IMR-90 (cell line): Measurements from ENCODE around the gene RASGRP3. TPM values are rescaled to one million over a fixed set of nuclear protein-coding genes. Genes with fewer than 3 reads are reported as not detected.

Experiments
- ATAC-seq: fragments of 200-7000 bp; cut with Tn5 transposase; 2 replicates; pipeline ENCODE4 v1.9.1; 2020; ENCODE audit warnings: low read depth, mild to moderate bottlenecking, moderate library complexity
- BruUV-seq: library from RNA; stranded (reverse); fragments of 400-500 nt; replicated peaks from 2 replicates; lab custom pipeline; 2021; lab: Mats Ljungman, UMichigan
- CTCF ChIA-PET: fragments of 300-600 bp; formaldehyde crosslinking; extraction: SDS; loops from one replicate; lab custom pipeline; 2021; ENCODE audit warnings: antibody characterized with exemption; lab: Yijun Ruan, JAX
- POLR2A ChIA-PET: fragments of 300-600 bp; sonication (Branson Sonifier 250); formaldehyde crosslinking; loops from one replicate; lab custom pipeline; 2022; ENCODE audit warnings: antibody characterized with exemption; ENCODE audit not compliant: unreplicated experiment; lab: Charles Lee
- DNase-seq: peaks from one replicate; pipeline ENCODE4 v3.0.0; 2013
- H2AFZ ChIP-seq: replicated peaks from 2 replicates; pipeline ENCODE3; 2013; ENCODE audit warnings: low read length, mild to moderate bottlenecking; ENCODE audit not compliant: poor library complexity
- H2AK5ac ChIP-seq: 2 replicates; pipeline ENCODE4 v1.6.1; 2013; ENCODE audit warnings: low read depth, low read length, inconsistent platforms
- H2AK9ac ChIP-seq: replicated peaks from 2 replicates; pipeline ENCODE3; 2013; ENCODE audit warnings: mild to moderate bottlenecking, low read depth, low read length, moderate library complexity; ENCODE audit not compliant: poor library complexity
- H2BK120ac ChIP-seq: 2 replicates; pipeline ENCODE4 v1.6.1; 2013; ENCODE audit warnings: low read depth, low read length, inconsistent platforms
- H2BK15ac ChIP-seq: 3 replicates; pipeline ENCODE4 v1.6.1; 2013; ENCODE audit warnings: low read depth, low read length, inconsistent platforms
- H2BK20ac ChIP-seq: 2 replicates; pipeline ENCODE4 v1.6.1; 2013; ENCODE audit warnings: low read depth, mild to moderate bottlenecking, inconsistent platforms, low read length, moderate library complexity
- H2BK5ac ChIP-seq: 2 replicates; pipeline ENCODE4 v1.6.1; 2013; ENCODE audit warnings: mild to moderate bottlenecking, low read depth, low read length, inconsistent platforms; ENCODE audit not compliant: poor library complexity, severe bottlenecking
- H3K14ac ChIP-seq: replicated peaks from 2 replicates; pipeline ENCODE4 v1.6.1; 2013; ENCODE audit warnings: low read depth, low read length, inconsistent platforms
- H3K18ac ChIP-seq: 2 replicates; pipeline ENCODE4 v1.6.1; 2013; ENCODE audit warnings: low read depth, low read length, control low read depth
- H3K23ac ChIP-seq: 2 replicates; pipeline ENCODE4 v1.6.1; 2013; ENCODE audit warnings: low read depth, low read length, inconsistent platforms
- H3K27ac ChIP-seq: 2 replicates; pipeline ENCODE4 v1.5.1; 2013; ENCODE audit warnings: mild to moderate bottlenecking, control low read depth, low read length; ENCODE audit not compliant: insufficient read depth
- H3K27me3 ChIP-seq: 2 replicates; pipeline ENCODE4 v1.6.1; 2013; ENCODE audit warnings: low read length; ENCODE audit not compliant: control insufficient read depth, insufficient read depth
- H3K36me3 ChIP-seq: 2 replicates; pipeline ENCODE4 v1.6.1; 2013; ENCODE audit warnings: low read length, mixed read lengths; ENCODE audit not compliant: control insufficient read depth, insufficient read depth
- H3K4ac ChIP-seq: 2 replicates; pipeline ENCODE4 v1.6.1; 2013; ENCODE audit warnings: low read depth, low read length, inconsistent platforms
- H3K4me1 ChIP-seq: 2 replicates; pipeline ENCODE4 v1.6.1; 2013; ENCODE audit warnings: low read length, mixed read lengths; ENCODE audit not compliant: control insufficient read depth, insufficient read depth
- H3K4me2 ChIP-seq: 2 replicates; pipeline ENCODE4 v1.6.1; 2013; ENCODE audit warnings: low read depth, mild to moderate bottlenecking, control low read depth, low read length, moderate library complexity
- H3K4me3 ChIP-seq: 2 replicates; pipeline ENCODE4 v1.5.1; 2013; ENCODE audit warnings: low read depth, mild to moderate bottlenecking, control low read depth, low read length, moderate library complexity; ENCODE audit not compliant: insufficient read depth
- H3K56ac ChIP-seq: 2 replicates; pipeline ENCODE4 v1.6.1; 2013; ENCODE audit warnings: low read length, inconsistent platforms; ENCODE audit not compliant: insufficient read depth; ENCODE audit errors: extremely low read depth
- H3K79me1 ChIP-seq, 2 experiments: 2 replicates each; pipeline ENCODE4 v1.6.1; 2013; ENCODE audit warnings: low read length in 2 of 2, inconsistent platforms in 1 of 2, low read depth in 1 of 2
- H3K9ac ChIP-seq: 2 replicates; pipeline ENCODE4 v1.6.1; 2013; ENCODE audit warnings: low read depth, low read length, control low read depth
- H3K9me1 ChIP-seq: 2 replicates; pipeline ENCODE4 v1.6.1; 2013; ENCODE audit warnings: low read length, inconsistent platforms; ENCODE audit not compliant: insufficient read depth
- H3K9me3 ChIP-seq: 2 replicates; pipeline ENCODE4 v1.6.1; 2013; ENCODE audit warnings: low read length; ENCODE audit not compliant: control insufficient read depth, insufficient read depth
- H4K20me1 ChIP-seq: 2 replicates; pipeline ENCODE4 v1.6.1; 2013; ENCODE audit warnings: low read length, inconsistent platforms; ENCODE audit not compliant: insufficient read depth
- H4K5ac ChIP-seq: 2 replicates; pipeline ENCODE4 v1.6.1; 2013; ENCODE audit warnings: mild to moderate bottlenecking, low read depth, low read length, control low read depth
- H4K8ac ChIP-seq, 2 experiments: 2 replicates each; pipeline ENCODE4 v1.6.1; 2013; ENCODE audit warnings: low read depth in 2 of 2, low read length in 2 of 2, control low read depth in 1 of 2, inconsistent platforms in 1 of 2
- H4K91ac ChIP-seq: 2 replicates; pipeline ENCODE4 v1.6.1; 2013; ENCODE audit warnings: low read depth, low read length, inconsistent platforms; ENCODE audit not compliant: insufficient read depth
- BHLHE40 ChIP-seq: fragments of 150-350 bp; IDR thresholded peaks from 2 replicates; pipeline ENCODE4 v1.6.1; 2016; ENCODE audit warnings: mild to moderate bottlenecking, low read depth, low read length
- CEBPB ChIP-seq: IDR thresholded peaks from 2 replicates; pipeline ENCODE4 v1.6.1; 2012; ENCODE audit warnings: low read depth, low read length, improper control_type of control experiment
- CHD1 ChIP-seq: IDR thresholded peaks from 2 replicates; pipeline ENCODE4 v1.6.1; 2012; ENCODE audit warnings: low read depth, low read length, improper control_type of control experiment
- CTCF ChIP-seq: conservative IDR thresholded peaks from 2 replicates; pipeline ENCODE4 v1.5.1; 2012; ENCODE audit warnings: mild to moderate bottlenecking, low read depth, low read length, improper control_type of control experiment
- ELK1 ChIP-seq: fragments of 150-350 bp; IDR thresholded peaks from 2 replicates; pipeline ENCODE4 v1.6.1; 2016; ENCODE audit warnings: low read depth, mild to moderate bottlenecking, low read length, moderate library complexity, borderline replicate concordance
- FOS ChIP-seq: fragments of 150-350 bp; IDR thresholded peaks from 2 replicates; pipeline ENCODE4 v1.6.1; 2016; ENCODE audit warnings: low read depth, low read length
- MAFK ChIP-seq: IDR thresholded peaks from 2 replicates; pipeline ENCODE4 v1.6.1; 2012; ENCODE audit warnings: low read depth, low read length, improper control_type of control experiment
- MAZ ChIP-seq: IDR thresholded peaks from 2 replicates; pipeline ENCODE4 v1.6.1; 2012; ENCODE audit warnings: low read depth, mild to moderate bottlenecking, low read length, improper control_type of control experiment, moderate library complexity, borderline replicate concordance
- MXI1 ChIP-seq: IDR thresholded peaks from 2 replicates; pipeline ENCODE4 v1.6.1; 2012; ENCODE audit warnings: low read depth, mild to moderate bottlenecking, low read length, moderate library complexity, borderline replicate concordance
- NFE2L2 ChIP-seq: fragments of 150-350 bp; IDR thresholded peaks from 2 replicates; pipeline ENCODE4 v1.6.1; 2016; ENCODE audit warnings: low read depth, mild to moderate bottlenecking, low read length
- POLR2A ChIP-seq: IDR thresholded peaks from 2 replicates; pipeline ENCODE4 v1.6.1; 2012; ENCODE audit warnings: mild to moderate bottlenecking, low read depth, low read length
- RAD21 ChIP-seq: IDR thresholded peaks from 2 replicates; pipeline ENCODE4 v1.6.1; 2012; ENCODE audit warnings: low read length, improper control_type of control experiment
- RCOR1 ChIP-seq: IDR thresholded peaks from 2 replicates; pipeline ENCODE4 v1.6.1; 2012; ENCODE audit warnings: mild to moderate bottlenecking, low read length, improper control_type of control experiment; ENCODE audit not compliant: insufficient replicate concordance
- RFX5 ChIP-seq: IDR thresholded peaks from 2 replicates; pipeline ENCODE4 v1.8.0; 2012; ENCODE audit warnings: low read depth, mild to moderate bottlenecking, low read length, moderate library complexity
- SMC3 ChIP-seq: fragments of 150-350 bp; IDR thresholded peaks from 2 replicates; pipeline ENCODE4 v1.6.1; 2016; ENCODE audit warnings: low read depth, mild to moderate bottlenecking, antibody characterized with exemption, low read length, moderate library complexity
- USF2 ChIP-seq: fragments of 150-350 bp; IDR thresholded peaks from 2 replicates; pipeline ENCODE4 v1.6.1; 2017; ENCODE audit warnings: mild to moderate bottlenecking, antibody characterized with exemption, low read length, low read depth
- WGBS, 2 experiments: methylation state at CpG; one replicate each; pipeline versions ENCODE4 v1.1.5 to v1.1.7; 2013; ENCODE audit warnings: missing lambda C conversion rate in 2 of 2; ENCODE audit not compliant: insufficient read length in 1 of 2; ENCODE audit errors: extremely low coverage in 2 of 2; 5-methylcytosine and 5-hydroxymethylcytosine counted together
- dilution Hi-C: fragments of 300-500 bp; cut with HindIII; formaldehyde crosslinking; loops from one replicate; pipeline ENCODE4 v1.14.3; 2018; ENCODE audit warnings: low sequenced_read_pairs; ENCODE audit not compliant: unreplicated experiment
- in situ Hi-C: fragments of 300-500 bp; cut with MboI; formaldehyde crosslinking; loops from 3 replicates; pipeline ENCODE4 v1.14.3; 2019; ENCODE audit warnings: low sequenced_read_pairs, inconsistent platforms, mixed read lengths
- intact Hi-C: fragments of 100-400 bp; cut with micrococcal nuclease; formaldehyde crosslinking; loops from 2 replicates; pipeline ENCODE4 v1.10.0; 2022
- polyA plus RNA-seq, 3 experiments: library from polyadenylated mRNA; depleted of rRNA; stranded (reverse); fragments of >200 nt; gene quantifications; 2 replicates each; pipeline ENCODE4 v1.2.3, GENCODE V29; 2012; ENCODE audit warnings: low replicate concordance in 1 of 3
- total RNA-seq: library from RNA; depleted of rRNA; stranded (reverse); fragments of >200 nt; gene quantifications from 2 replicates; pipeline ENCODE4 v1.2.3, GENCODE V29; 2012

RASGRP3 gene
- total and polyA plus RNA-seq, 2 of the 4 experiments (the other 2 are of a cell fraction): 1.7 to 3.0 TPM

DNA sequence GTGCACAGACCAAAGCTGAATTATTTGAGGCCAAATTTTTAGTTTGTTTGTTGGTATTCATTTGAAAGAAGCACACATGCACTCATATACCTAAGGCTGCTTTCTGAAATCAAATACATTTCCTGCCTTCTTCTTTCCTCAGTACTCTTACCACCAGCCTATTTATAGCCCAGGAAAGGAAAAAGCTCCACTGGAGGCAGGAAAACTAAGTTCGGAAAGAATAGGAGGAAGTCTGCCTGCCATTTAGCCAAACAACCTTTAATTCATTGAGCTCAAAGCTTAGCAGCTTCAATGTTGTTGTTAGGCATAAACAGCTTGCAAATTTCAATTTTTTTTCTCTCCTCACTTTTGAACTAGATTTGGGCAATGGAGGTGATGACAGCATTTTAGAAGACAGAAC lies 40.4 kb upstream of the RASGRP3 start:
- dilution Hi-C loops (no loop called here), intact Hi-C loops (loop anchor here (5.0 to 10.0 kb wide), 2 partner anchors 39 to 301 kb away; no protein-coding TSS in a partner anchor), in situ Hi-C loops (no loop called here)
- Histone ChIP-seq H4K8ac (peak overlapping the region; percentile 3 to 38; a peak in 3 of 4 replicates), H3K4me2 (no peak overlapping the region), H2AFZ (no peak overlapping the region), H3K18ac (peak overlapping the region; percentile 81), H3K27me3 (no peaks in the 10 kb centered on the region), H3K9me1 (peaks cover 5% of the 10 kb centered on the region; the same call in 1 of the 2 replicates), H2BK15ac (peak overlapping the region; percentile 77; the same call in 2 of the 3 replicates), H2BK5ac (peak overlapping the region; percentile 25), H2AK9ac (no peak overlapping the region), H4K5ac (peak overlapping the region; percentile 27; the same call in 1 of the 2 replicates), H3K9me3 (no peaks in the 10 kb centered on the region), H2AK5ac (peak overlapping the region; percentile 68; the same call in 1 of the 2 replicates), H3K27ac (no peak overlapping the region), H3K9ac (no peak overlapping the region), H3K4me3 (no peak overlapping the region), H3K36me3 (no peaks in the 10 kb centered on the region), H3K14ac (peak overlapping the region; percentile 50), H3K23ac (peak overlapping the region; percentile 93), H3K56ac (peak overlapping the region; percentile 19; the same call in 1 of the 2 replicates), H3K79me1 (no peaks in the 10 kb centered on the region), H3K4me1 (peaks cover 13% of the 10 kb centered on the region), H2BK120ac (peak overlapping the region; percentile 70), H2BK20ac (peak overlapping the region; percentile 74), H4K20me1 (no peaks in the 10 kb centered on the region), H4K91ac (peak overlapping the region; percentile 42), H3K4ac (peak overlapping the region; percentile 73; the same call in 1 of the 2 replicates)
- CTCF ChIA-PET: interaction anchor here (0.6 kb wide), 1 partner anchor 24 kb away, joined by 3 read pairs; no protein-coding TSS in a partner anchor
- BruUV-seq: no TSS peak
- TF ChIP-seq MAFK (no peak), ELK1 (no peak), MAZ (no peak), POLR2A (no peak), CHD1 (no peak), USF2 (no peak), RCOR1 (no peak), BHLHE40 (no peak), FOS (no peak), SMC3 (no peak), MXI1 (no peak), CTCF (no peak), NFE2L2 (no peak), RFX5 (no peak), CEBPB (no peak), RAD21 (no peak)
- ATAC-seq: no peak
- POLR2A ChIA-PET: no interaction called here
- WGBS, 2 experiments: no CpG with 5 or more reads among the region's 1 CpG
- DNase-seq: no peak
